CD14-positive monocyte (primary cell): ENCODE data around the gene OR2B2. TPM values are rescaled to one million over a fixed set of nuclear protein-coding genes. Genes with fewer than 3 reads are reported as not detected.

Experiments used
- DNase-seq, 3 donors: peaks; one replicate each; pipeline ENCODE4 v3.0.0-alpha.2; 2011 to 2022
- H2AFZ ChIP-seq: 2 replicates; pipeline ENCODE4 v1.6.0; 2012; ENCODE audit warnings: mild to moderate bottlenecking, low read depth, low read length, inconsistent platforms; ENCODE audit not compliant: insufficient read depth, poor library complexity, severe bottlenecking
- H3K27ac ChIP-seq, 2 donors: 1 replicate in 1 of 2; 2 replicates in 1 of 2; pipeline ENCODE4 v1.5.1; 2012 to 2013; ENCODE audit warnings: low read length in 2 of 2, control low read depth in 1 of 2, inconsistent platforms in 1 of 2, low read depth in 1 of 2, mild to moderate bottlenecking in 1 of 2
- H3K27me3 ChIP-seq, 2 donors: one replicate each; pipeline versions ENCODE4 v1.6.0 to v1.6.1; 2011 to 2013; ENCODE audit warnings: low read length in 2 of 2; ENCODE audit not compliant: control insufficient read depth in 2 of 2, insufficient read depth in 2 of 2
- H3K36me3 ChIP-seq, 2 donors: replicated peaks in 1 of 2; 1 replicate in 1 of 2; 2 replicates in 1 of 2; pipeline versions ENCODE4 v1.5.1 to v1.6.1; 2012 to 2013; ENCODE audit warnings: low read length in 2 of 2, control low read depth in 1 of 2, inconsistent platforms in 1 of 2, mild to moderate bottlenecking in 1 of 2; ENCODE audit not compliant: insufficient read depth in 2 of 2, control insufficient read depth in 1 of 2
- H3K4me1 ChIP-seq, 2 donors: 1 replicate in 1 of 2; 2 replicates in 1 of 2; pipeline versions ENCODE4 v1.5.1 to v1.6.1; 2012 to 2013; ENCODE audit warnings: low read length in 2 of 2, control low read depth in 1 of 2, inconsistent platforms in 1 of 2, mild to moderate bottlenecking in 1 of 2, moderate library complexity in 1 of 2; ENCODE audit not compliant: insufficient read depth in 2 of 2, control insufficient read depth in 1 of 2
- H3K4me2 ChIP-seq: replicated peaks from 2 replicates; pipeline ENCODE3; 2012; ENCODE audit warnings: low read length, moderate library complexity, mild to moderate bottlenecking; ENCODE audit not compliant: poor library complexity, severe bottlenecking; ENCODE audit errors: extremely low read depth
- H3K4me3 ChIP-seq, 3 experiments: fragments of 200-600 bp in 1 of 3; sonication (generic) in 1 of 3; replicated peaks in 1 of 3; 1 replicate in 2 of 3; 2 replicates in 1 of 3; pipeline ENCODE4 v1.5.1; 2011 to 2013; ENCODE audit warnings: low read length in 3 of 3, mild to moderate bottlenecking in 3 of 3, control low read depth in 2 of 3, low read depth in 2 of 3, inconsistent platforms in 1 of 3, moderate library complexity in 1 of 3
- H3K79me2 ChIP-seq: 2 replicates; pipeline ENCODE4 v1.6.0; 2012; ENCODE audit warnings: mild to moderate bottlenecking, control low read depth, inconsistent platforms, low read length, moderate library complexity; ENCODE audit not compliant: insufficient read depth
- H3K9ac ChIP-seq: 2 replicates; pipeline ENCODE4 v1.6.0; 2017; ENCODE audit warnings: low read length, mild to moderate bottlenecking; ENCODE audit not compliant: insufficient read depth, poor library complexity, severe bottlenecking
- H3K9me3 ChIP-seq, 2 donors: replicated peaks in 1 of 2; 1 replicate in 1 of 2; 2 replicates in 1 of 2; pipeline versions ENCODE4 v1.5.1 to v1.6.1; 2012 to 2013; ENCODE audit warnings: low read length in 2 of 2, control low read depth in 1 of 2; ENCODE audit not compliant: control insufficient read depth in 1 of 2, insufficient read depth in 1 of 2
- H4K20me1 ChIP-seq: 2 replicates; pipeline ENCODE4 v1.6.0; 2012; ENCODE audit warnings: mild to moderate bottlenecking, low read length, control low read depth, moderate library complexity; ENCODE audit not compliant: insufficient read depth
- H3K27ac Mint-ChIP-seq, 7 donors: one replicate each; pipeline ENCODE4 v1.8.0; 2020; ENCODE audit warnings: mild to moderate bottlenecking in 7 of 7, mixed read lengths in 7 of 7, moderate library complexity in 6 of 7, inconsistent platforms in 2 of 7
- H3K27me3 Mint-ChIP-seq, 3 donors: one replicate each; pipeline ENCODE4 v1.8.0; 2021 to 2022; ENCODE audit warnings: low read depth in 3 of 3, mild to moderate bottlenecking in 3 of 3, mixed read lengths in 3 of 3, moderate library complexity in 3 of 3, inconsistent platforms in 1 of 3
- H3K36me3 Mint-ChIP-seq, 2 donors: one replicate each; pipeline ENCODE4 v1.8.0; 2020; ENCODE audit warnings: mixed read lengths in 2 of 2, inconsistent platforms in 1 of 2, mild to moderate bottlenecking in 1 of 2
- H3K4me1 Mint-ChIP-seq: one replicate; pipeline ENCODE4 v1.8.0; 2020; ENCODE audit warnings: mild to moderate bottlenecking, mixed read lengths
- H3K4me3 Mint-ChIP-seq, 2 donors: one replicate each; pipeline ENCODE4 v1.8.0; 2020; ENCODE audit warnings: mild to moderate bottlenecking in 2 of 2, mixed read lengths in 2 of 2, moderate library complexity in 1 of 2
- H3K9me3 Mint-ChIP-seq, 7 donors: one replicate each; pipeline ENCODE4 v1.8.0; 2020 to 2022; ENCODE audit warnings: mixed read lengths in 7 of 7, mild to moderate bottlenecking in 6 of 7, moderate library complexity in 6 of 7, inconsistent platforms in 2 of 7
- CTCF ChIP-seq: fragments of 200-600 bp; IDR thresholded peaks from one replicate; pipeline ENCODE4 v1.8.0; 2022; ENCODE audit warnings: antibody characterized with exemption, mild to moderate bottlenecking
- WGBS: methylation state at CpG from one replicate; pipeline ENCODE4 v1.1.5; 2013; ENCODE audit warnings: missing lambda C conversion rate; ENCODE audit not compliant: insufficient coverage; 5-methylcytosine and 5-hydroxymethylcytosine counted together
- intact Hi-C, 2 donors: fragments of 100-400 bp; cut with micrococcal nuclease; formaldehyde crosslinking; loops; one replicate each; pipeline versions ENCODE4 v1.15.0 to v1.15.1; 2023
- polyA minus RNA-seq: library from RNA; depleted of rRNA, polyadenylated mRNA; stranded (reverse); fragments of >200 nt; gene quantifications from 2 replicates; pipeline ENCODE4 v1.2.3, GENCODE V29; 2012
- polyA plus RNA-seq, 3 donors: library from polyadenylated mRNA; depleted of rRNA in 1 of 3; unstranded in 2 of 3; stranded (reverse) in 1 of 3; fragments of 300-500 nt in 2 of 3; fragments of >200 nt in 1 of 3; fragmentation: Illumina TruSeq in 2 of 3; gene quantifications; 1 replicate in 2 of 3; 2 replicates in 1 of 3; pipeline ENCODE4 v1.2.3, GENCODE V29; 2012 to 2021
- total RNA-seq, 12 experiments: library from RNA in 1 of 12; stranded (reverse) in 1 of 12; fragments of 120-200 nt in 1 of 12; gene quantifications; one replicate each; pipeline ENCODE4 v1.2.4 and lab custom pipeline; 2013 to 2026; ENCODE audit warnings: mixed read lengths in 6 of 12, inconsistent platforms in 1 of 12

Gene OR2B2
- not detected for total RNA-seq (2013)
- polyA plus RNA-seq: not detected
- polyA minus RNA-seq: not detected in 2 replicates
- total RNA-seq (lab: John Stamatoyannopoulos, UW): 0 to 0.15 (median 0) reads per million in 11 experiments

DNA sequence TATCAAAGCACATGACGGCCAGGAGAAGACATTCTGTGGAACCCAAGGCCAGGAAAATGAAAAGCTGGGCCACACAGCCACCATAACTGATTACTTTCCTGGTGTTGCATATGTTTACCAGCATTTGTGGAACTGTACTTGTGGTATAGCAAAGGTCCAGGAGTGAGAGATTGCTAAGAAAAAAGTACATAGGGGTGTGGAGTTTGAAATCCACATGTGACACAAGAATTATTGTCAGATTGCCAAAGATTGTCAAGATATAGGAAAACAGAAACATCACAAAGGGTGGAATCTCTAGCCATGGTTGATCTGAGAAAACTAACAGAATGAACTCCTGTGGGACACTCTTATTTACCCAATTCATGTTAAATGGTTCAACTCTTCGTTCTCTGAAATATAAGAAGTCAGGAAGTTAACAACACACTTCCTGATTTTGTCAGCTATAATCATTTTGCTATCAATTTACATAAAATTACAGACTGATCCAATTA lies at the start of gene OR2B2:
Gene OR2B2, minus strand, starts transcription at position 441 of the 491 bp plus-strand sequence. Its CDS starts 77 bp downstream, at position 364.
- no peak for TF ChIP-seq CTCF

GRCh38 chr6:27957516-27957915 lies 45.3 kb upstream of the OR2B2 start:
- Mint-ChIP-seq H3K36me3 (no peaks in the 10 kb centered on the region), H3K27ac (no peak overlapping the region), H3K27me3 (peaks cover 0 to 13% (median 3%) of the 10 kb centered on the region in 3 donors), H3K9me3 (peaks cover 0 to 2% (median 0%) of the 10 kb centered on the region in 7 donors), H3K4me3 (no peak overlapping the region), H3K4me1 (no peaks in the 10 kb centered on the region)
- 67% methylated on average over 1 of the region's 4 CpGs for WGBS
- no peak for TF ChIP-seq CTCF
- no peak for DNase-seq
- no peaks in the 10 kb centered on the region for H3K36me3 ChIP-seq
- no peak overlapping the region for H3K4me2 ChIP-seq
- no peaks in the 10 kb centered on the region for H4K20me1 ChIP-seq
- no peaks in the 10 kb centered on the region for H3K9me3 ChIP-seq
- no peaks in the 10 kb centered on the region for H3K4me1 ChIP-seq
- H3K27ac ChIP-seq: no peak overlapping the region
- no peak overlapping the region for H2AFZ ChIP-seq
- H3K4me3 ChIP-seq: no peak overlapping the region
- peaks cover 0 to 2% of the 10 kb centered on the region in 2 donors for H3K27me3 ChIP-seq
- intact Hi-C loops: no loop called here
- H3K79me2 ChIP-seq: no peaks in the 10 kb centered on the region
- H3K9ac ChIP-seq: no peak overlapping the region

More for the DNA sequence above, at the start of gene OR2B2:
- no peaks in the 10 kb centered on the region for H3K9me3 ChIP-seq
- H3K4me2 ChIP-seq: no peak within 1 kb of the TSS
- H3K27ac ChIP-seq: no peak within 1 kb of the TSS
- H3K27ac Mint-ChIP-seq: peak within 1 kb of the TSS in 1 of 7 donors; percentile 80
- no peaks in the 10 kb centered on the region for H4K20me1 ChIP-seq
- peak within 1 kb of the TSS; percentile 21 for H2AFZ ChIP-seq
- H3K36me3 ChIP-seq: no peaks in the 10 kb centered on the region
- no peaks in the 10 kb centered on the region for H3K4me1 ChIP-seq
- H3K36me3 Mint-ChIP-seq: no peaks in the 10 kb centered on the region
- no peaks in the 10 kb centered on the region for H3K9me3 Mint-ChIP-seq
- H3K4me1 Mint-ChIP-seq: peaks cover 7% of the 10 kb centered on the region
- H3K27me3 Mint-ChIP-seq: peaks cover 0 to 3% (median 0%) of the 10 kb centered on the region in 3 donors
- H3K4me3 ChIP-seq: no peak within 1 kb of the TSS
- no peak for DNase-seq
- H3K27me3 ChIP-seq: no peaks in the 10 kb centered on the region
- H3K4me3 Mint-ChIP-seq: no peak within 1 kb of the TSS
- no peak within 1 kb of the TSS for H3K9ac ChIP-seq
- intact Hi-C loops: no loop called here
- no peaks in the 10 kb centered on the region for H3K79me2 ChIP-seq
- no CpG with 5 or more reads among the region's 2 CpGs for WGBS
